Endothelial cell of umbilical vein (primary cell): Measurements from ENCODE around the gene NT5C. TPM values are rescaled to one million over a fixed set of nuclear protein-coding genes. Genes with fewer than 3 reads are reported as not detected.

Experiments
- BruUV-seq: library from RNA; stranded (reverse); fragments of 400-500 nt; replicated peaks from 2 replicates; lab custom pipeline; 2021; lab: Mats Ljungman, UMichigan
- CTCF ChIA-PET: fragments of 300-600, 350-600 bp; sonication (Branson Sonifier 250); formaldehyde crosslinking; loops from one replicate; lab custom pipeline; 2021; ENCODE audit warnings: antibody characterized with exemption, inconsistent platforms; lab: Charles Lee
- POLR2A ChIA-PET: fragments of 300-600, 350-600 bp; sonication (Branson Sonifier 250); formaldehyde crosslinking; loops from one replicate; lab custom pipeline; 2021; ENCODE audit warnings: antibody characterized with exemption, inconsistent platforms; lab: Charles Lee
- DNase-seq: peaks from one replicate; pipeline ENCODE4 v3.0.0-alpha.2; 2011; ENCODE audit warnings: low read depth, low spot score
- FAIRE-seq: peaks from 2 replicates; lab custom pipeline; 2011; peaks lifted over from hg19 to GRCh38; lab: Jason Lieb, UNC
- H2AFZ ChIP-seq: 2 replicates; pipeline ENCODE4 v1.6.0; 2012; ENCODE audit warnings: low read depth, low read length, control low read depth, inconsistent platforms
- H3K27ac ChIP-seq: 2 replicates; pipeline ENCODE4 v1.5.1; 2011; ENCODE audit warnings: low read depth, mild to moderate bottlenecking, control low read depth, low read length, moderate library complexity; ENCODE audit not compliant: insufficient read depth
- H3K27me3 ChIP-seq, 2 experiments: 2 replicates each; pipeline versions ENCODE4 v1.6.0 to v1.6.1; 2011; ENCODE audit warnings: low read length in 2 of 2, mixed read lengths in 1 of 2; ENCODE audit not compliant: control insufficient read depth in 2 of 2, insufficient read depth in 2 of 2
- H3K36me3 ChIP-seq, 2 experiments: 2 replicates in 1 of 2; 3 replicates in 1 of 2; pipeline ENCODE4 v1.5.1; 2011; ENCODE audit warnings: low read length in 2 of 2, mild to moderate bottlenecking in 1 of 2, moderate library complexity in 1 of 2; ENCODE audit not compliant: control insufficient read depth in 2 of 2, insufficient read depth in 2 of 2; ENCODE audit errors: extremely low read depth in 1 of 2
- H3K4me1 ChIP-seq: 3 replicates; pipeline ENCODE4 v1.5.1; 2011; ENCODE audit warnings: mild to moderate bottlenecking, low read length; ENCODE audit not compliant: control insufficient read depth, insufficient read depth; ENCODE audit errors: extremely low read depth
- H3K4me2 ChIP-seq: 2 replicates; pipeline ENCODE4 v1.6.1; 2011; ENCODE audit warnings: low read length, control low read depth, mixed read lengths; ENCODE audit not compliant: insufficient read depth
- H3K4me3 ChIP-seq, 3 experiments: fragments of 200-600 bp in 1 of 3; sonication (generic), shearing (Covaris generic) in 1 of 3; replicated peaks in 1 of 3; 2 replicates each; pipeline ENCODE4 v1.5.1; 2011 to 2016; ENCODE audit warnings: control low read depth in 3 of 3, low read length in 3 of 3, mild to moderate bottlenecking in 2 of 3, inconsistent platforms in 1 of 3, low read depth in 1 of 3, moderate library complexity in 1 of 3; ENCODE audit not compliant: insufficient read depth in 1 of 3
- H3K79me2 ChIP-seq: 2 replicates; pipeline ENCODE4 v1.6.0; 2012; ENCODE audit warnings: low read length, inconsistent platforms; ENCODE audit not compliant: control insufficient read depth, insufficient read depth
- H3K9ac ChIP-seq: replicated peaks from 2 replicates; pipeline ENCODE3; 2011; ENCODE audit warnings: low read length, control low read depth; ENCODE audit not compliant: insufficient read depth; ENCODE audit errors: extremely low read depth
- H3K9me1 ChIP-seq: replicated peaks from 3 replicates; pipeline ENCODE4 v1.6.0; 2011; ENCODE audit warnings: mild to moderate bottlenecking, low read length; ENCODE audit not compliant: control insufficient read depth, insufficient read depth; ENCODE audit errors: extremely low read depth
- H3K9me3 ChIP-seq: replicated peaks from 2 replicates; pipeline ENCODE4 v1.5.1; 2012; ENCODE audit warnings: low read length, inconsistent platforms; ENCODE audit not compliant: control insufficient read depth, insufficient read depth
- H4K20me1 ChIP-seq: replicated peaks from 2 replicates; pipeline ENCODE3; 2011; ENCODE audit warnings: mild to moderate bottlenecking, low read length; ENCODE audit not compliant: control insufficient read depth, insufficient read depth; ENCODE audit errors: extremely low read depth
- EZH2 ChIP-seq: IDR thresholded peaks from 2 replicates; pipeline ENCODE4 v1.6.1; 2012; ENCODE audit warnings: borderline replicate concordance, low read depth, mild to moderate bottlenecking, moderate library complexity, low read length, inconsistent platforms; ENCODE audit not compliant: severe bottlenecking
- FOS ChIP-seq: IDR thresholded peaks from 2 replicates; pipeline ENCODE4 v1.6.1; 2011; ENCODE audit warnings: mild to moderate bottlenecking, low read length, moderate library complexity, borderline replicate concordance; ENCODE audit not compliant: insufficient read depth
- GATA2 ChIP-seq: IDR thresholded peaks from 2 replicates; pipeline ENCODE4 v1.7.0; 2011; ENCODE audit warnings: low read depth, mild to moderate bottlenecking, moderate library complexity, mixed read lengths, low read length; ENCODE audit not compliant: insufficient read length, insufficient read depth
- JUN ChIP-seq: IDR thresholded peaks from 2 replicates; pipeline ENCODE4 v1.6.1; 2011; ENCODE audit warnings: borderline replicate concordance, low read depth; ENCODE audit not compliant: insufficient read length, insufficient read depth
- MAX ChIP-seq: IDR thresholded peaks from 2 replicates; pipeline ENCODE4 v1.6.1; 2011; ENCODE audit not compliant: insufficient read depth, insufficient read length
- MYC ChIP-seq: IDR thresholded peaks from one replicate; pipeline ENCODE4 v1.6.1; 2011; ENCODE audit warnings: mild to moderate bottlenecking, low read depth, low read length
- POLR2A ChIP-seq: IDR thresholded peaks from 2 replicates; pipeline ENCODE4 v1.6.1; 2012; ENCODE audit warnings: low read depth, mild to moderate bottlenecking, control low read depth, low read length
- POLR2AphosphoS5 ChIP-seq: IDR thresholded peaks from 2 replicates; pipeline ENCODE4 v1.6.1; 2012; ENCODE audit warnings: low read depth, mild to moderate bottlenecking, control low read depth, low read length, moderate library complexity; ENCODE audit not compliant: insufficient read depth
- dilution Hi-C: fragments of 300-500 bp; cut with MboI; formaldehyde crosslinking; loops from one replicate; pipeline ENCODE4 v1.15.0; 2019; ENCODE audit warnings: low sequenced_read_pairs; ENCODE audit not compliant: extremely low pct_ligation_motif_present
- intact Hi-C: fragments of 100-400 bp; cut with micrococcal nuclease; formaldehyde crosslinking; loops from one replicate; pipeline ENCODE4 v1.10.0; 2022
- polyA plus RNA-seq, 4 experiments: library from polyadenylated mRNA; depleted of rRNA in 3 of 4; stranded (reverse) in 3 of 4; unstranded in 1 of 4; fragments of >200 nt; gene quantifications; 2 replicates each; pipeline versions ENCODE4 v1.2.1 to v1.2.3, GENCODE V29; 2011 to 2012; ENCODE audit warnings: missing spikeins in 1 of 4
- total RNA-seq: library from RNA; stranded (reverse); gene quantifications from 2 replicates; pipeline ENCODE4 v1.2.3, GENCODE V29; 2021
- TF ChIP-seq, protein P1 (sequence below), 2 donors: IDR thresholded peaks; 1 replicate in 1 of 2; 2 replicates in 1 of 2; pipeline ENCODE4 v1.5.1; 2011; ENCODE audit warnings: low read length in 2 of 2, mild to moderate bottlenecking in 2 of 2, moderate library complexity in 2 of 2, control low read depth in 1 of 2, inconsistent platforms in 1 of 2, low read depth in 1 of 2; ENCODE audit not compliant: insufficient read depth in 1 of 2; ENCODE audit errors: extremely low read depth in 1 of 2

The NT5C gene
- total and polyA plus RNA-seq, 2 donors (not counting 3 experiments of a cell fraction or from before 2014, with no cell fraction given), result 29.1 to 39.2 TPM

DNA sequence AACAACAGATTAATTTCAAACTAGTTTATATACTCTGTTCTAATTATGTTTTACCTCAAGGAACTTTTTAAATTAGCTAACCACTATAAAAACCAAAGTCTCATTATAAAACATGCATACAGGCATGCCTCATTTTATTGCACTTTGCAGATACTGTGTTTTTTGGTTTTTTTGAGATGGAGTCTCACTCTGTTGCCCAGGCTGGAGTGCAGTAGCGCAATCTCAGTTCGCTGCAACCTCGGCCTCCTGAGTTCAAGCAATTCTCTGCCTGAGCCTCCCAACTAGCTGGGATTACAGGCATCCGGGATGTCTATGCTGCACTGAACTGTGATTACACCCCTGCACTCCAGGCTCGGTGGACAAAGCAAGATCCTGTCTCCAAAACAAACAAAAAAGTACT lies 31.5 kb upstream of the NT5C start:
- H2AFZ ChIP-seq, result no peak overlapping the region
- H3K4me3 ChIP-seq, result no peak overlapping the region
- TF ChIP-seq MYC (no peak), FOS (no peak), EZH2 (no peak), POLR2AphosphoS5 (no peak), GATA2 (no peak), MAX (no peak), JUN (no peak)
- H3K27me3 ChIP-seq, result no peaks in the 10 kb centered on the region
- no peaks in the 10 kb centered on the region for H3K9me1 ChIP-seq
- ChIA-PET POLR2A (no interaction called here), CTCF (no interaction called here)
- no peak for DNase-seq
- H3K4me2 ChIP-seq, result no peak overlapping the region
- FAIRE-seq, result no peak
- H3K79me2 ChIP-seq, result peaks cover 2% of the 10 kb centered on the region
- dilution Hi-C loops (no loop called here), intact Hi-C loops (no loop called here)
- no peak overlapping the region for H3K27ac ChIP-seq
- H4K20me1 ChIP-seq, result no peaks in the 10 kb centered on the region
- H3K4me1 ChIP-seq, result peaks cover 18% of the 10 kb centered on the region
- H3K9me3 ChIP-seq, result no peaks in the 10 kb centered on the region
- no peak overlapping the region for H3K9ac ChIP-seq
- peaks cover 3 to 10% of the 10 kb centered on the region in 2 experiments for H3K36me3 ChIP-seq
- no TSS peak for BruUV-seq

DNA sequence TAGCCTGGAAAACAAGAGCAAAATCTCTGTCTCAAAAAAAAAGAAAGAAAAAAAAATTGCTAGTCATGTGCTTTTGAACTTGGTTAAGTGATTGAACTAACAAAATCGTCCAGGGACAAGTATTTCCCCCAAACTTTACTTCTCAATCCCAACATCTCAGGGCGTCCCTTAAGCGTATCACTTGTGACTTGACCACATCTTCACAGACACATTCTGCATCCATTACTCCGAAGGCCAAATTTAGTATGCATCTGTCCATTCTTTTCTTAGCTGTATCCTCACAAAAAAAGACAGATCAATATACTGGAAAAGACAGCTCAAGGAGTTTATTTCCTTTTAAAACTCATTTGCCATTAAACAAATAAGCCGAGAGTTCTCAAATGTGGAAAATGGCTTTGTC lies 28.7 kb upstream of the NT5C start:
- Histone ChIP-seq H2AFZ (no peak overlapping the region), H3K36me3 (peaks cover 0 to 3% of the 10 kb centered on the region in 2 experiments), H3K4me1 (peaks cover 18% of the 10 kb centered on the region), H3K79me2 (no peaks in the 10 kb centered on the region), H3K9me1 (no peaks in the 10 kb centered on the region), H3K27me3 (no peaks in the 10 kb centered on the region), H3K9me3 (no peaks in the 10 kb centered on the region), H3K4me3 (no peak overlapping the region), H3K4me2 (no peak overlapping the region), H4K20me1 (no peaks in the 10 kb centered on the region), H3K9ac (no peak overlapping the region), H3K27ac (peak overlapping the region; percentile 87)
- intact Hi-C loops, result no loop called here
- BruUV-seq, result no TSS peak
- dilution Hi-C loops, result no loop called here
- ChIA-PET CTCF (interaction anchor here (0.9 to 2.3 kb wide), 5 partner anchors 11 to 46 kb away, joined by 3 to 15 read pairs (median 3); no protein-coding TSS in a partner anchor), POLR2A (interaction anchor here (0.5 kb wide), 1 partner anchor 318 kb away, joined by 7 read pairs; no protein-coding TSS in a partner anchor)
- FAIRE-seq (no peak), DNase-seq (no peak)
- TF ChIP-seq, protein P1, sequence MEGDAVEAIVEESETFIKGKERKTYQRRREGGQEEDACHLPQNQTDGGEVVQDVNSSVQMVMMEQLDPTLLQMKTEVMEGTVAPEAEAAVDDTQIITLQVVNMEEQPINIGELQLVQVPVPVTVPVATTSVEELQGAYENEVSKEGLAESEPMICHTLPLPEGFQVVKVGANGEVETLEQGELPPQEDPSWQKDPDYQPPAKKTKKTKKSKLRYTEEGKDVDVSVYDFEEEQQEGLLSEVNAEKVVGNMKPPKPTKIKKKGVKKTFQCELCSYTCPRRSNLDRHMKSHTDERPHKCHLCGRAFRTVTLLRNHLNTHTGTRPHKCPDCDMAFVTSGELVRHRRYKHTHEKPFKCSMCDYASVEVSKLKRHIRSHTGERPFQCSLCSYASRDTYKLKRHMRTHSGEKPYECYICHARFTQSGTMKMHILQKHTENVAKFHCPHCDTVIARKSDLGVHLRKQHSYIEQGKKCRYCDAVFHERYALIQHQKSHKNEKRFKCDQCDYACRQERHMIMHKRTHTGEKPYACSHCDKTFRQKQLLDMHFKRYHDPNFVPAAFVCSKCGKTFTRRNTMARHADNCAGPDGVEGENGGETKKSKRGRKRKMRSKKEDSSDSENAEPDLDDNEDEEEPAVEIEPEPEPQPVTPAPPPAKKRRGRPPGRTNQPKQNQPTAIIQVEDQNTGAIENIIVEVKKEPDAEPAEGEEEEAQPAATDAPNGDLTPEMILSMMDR (IDR thresholded peaks at IDR 0.05; ENCODE audit: extremely low read depth in 1 of 2, insufficient read depth in 1 of 2, low read depth in 1 of 2, low read length in 2 of 2), result no peak
- TF ChIP-seq MAX, result no peak
- no peak for TF ChIP-seq POLR2AphosphoS5
- no peak for TF ChIP-seq EZH2
- TF ChIP-seq POLR2A, result no peak
- TF ChIP-seq FOS, result no peak
- TF ChIP-seq JUN, result no peak
- TF ChIP-seq GATA2, result no peak
- no peak for TF ChIP-seq MYC
